Endothelial cell of umbilical vein (primary cell): Measurements from ENCODE around the gene SEMA4A. TPM values are rescaled to one million over a fixed set of nuclear protein-coding genes. Genes with fewer than 3 reads are reported as not detected.

Source experiments
- Bru-seq: library from RNA; stranded (reverse); fragments of 400-500 nt; gene quantifications from one replicate; lab custom pipeline; 2021; lab: Mats Ljungman, UMichigan
- BruChase-seq, 2 experiments: library from RNA; stranded (reverse); fragments of 400-500 nt; gene quantifications; one replicate each; lab custom pipeline; 2021; lab: Mats Ljungman, UMichigan
- BruUV-seq: library from RNA; stranded (reverse); fragments of 400-500 nt; replicated peaks from 2 replicates; lab custom pipeline; 2021; lab: Mats Ljungman, UMichigan
- CTCF ChIA-PET: fragments of 300-600, 350-600 bp; sonication (Branson Sonifier 250); formaldehyde crosslinking; loops from one replicate; lab custom pipeline; 2021; ENCODE audit warnings: antibody characterized with exemption, inconsistent platforms; lab: Charles Lee
- POLR2A ChIA-PET: fragments of 300-600, 350-600 bp; sonication (Branson Sonifier 250); formaldehyde crosslinking; loops from one replicate; lab custom pipeline; 2021; ENCODE audit warnings: antibody characterized with exemption, inconsistent platforms; lab: Charles Lee
- DNase-seq: peaks from one replicate; pipeline ENCODE4 v3.0.0-alpha.2; 2011; ENCODE audit warnings: low read depth, low spot score
- FAIRE-seq: peaks from 2 replicates; lab custom pipeline; 2011; peaks lifted over from hg19 to GRCh38; lab: Jason Lieb, UNC
- H2AFZ ChIP-seq: 2 replicates; pipeline ENCODE4 v1.6.0; 2012; ENCODE audit warnings: low read depth, low read length, control low read depth, inconsistent platforms
- H3K27ac ChIP-seq: 2 replicates; pipeline ENCODE4 v1.5.1; 2011; ENCODE audit warnings: low read depth, mild to moderate bottlenecking, control low read depth, low read length, moderate library complexity; ENCODE audit not compliant: insufficient read depth
- H3K27me3 ChIP-seq, 2 experiments: 2 replicates each; pipeline versions ENCODE4 v1.6.0 to v1.6.1; 2011; ENCODE audit warnings: low read length in 2 of 2, mixed read lengths in 1 of 2; ENCODE audit not compliant: control insufficient read depth in 2 of 2, insufficient read depth in 2 of 2
- H3K36me3 ChIP-seq, 2 experiments: 2 replicates in 1 of 2; 3 replicates in 1 of 2; pipeline ENCODE4 v1.5.1; 2011; ENCODE audit warnings: low read length in 2 of 2, mild to moderate bottlenecking in 1 of 2, moderate library complexity in 1 of 2; ENCODE audit not compliant: control insufficient read depth in 2 of 2, insufficient read depth in 2 of 2; ENCODE audit errors: extremely low read depth in 1 of 2
- H3K4me1 ChIP-seq: 3 replicates; pipeline ENCODE4 v1.5.1; 2011; ENCODE audit warnings: mild to moderate bottlenecking, low read length; ENCODE audit not compliant: control insufficient read depth, insufficient read depth; ENCODE audit errors: extremely low read depth
- H3K4me2 ChIP-seq: 2 replicates; pipeline ENCODE4 v1.6.1; 2011; ENCODE audit warnings: low read length, control low read depth, mixed read lengths; ENCODE audit not compliant: insufficient read depth
- H3K4me3 ChIP-seq, 3 experiments: fragments of 200-600 bp in 1 of 3; sonication (generic), shearing (Covaris generic) in 1 of 3; replicated peaks in 1 of 3; 2 replicates each; pipeline ENCODE4 v1.5.1; 2011 to 2016; ENCODE audit warnings: control low read depth in 3 of 3, low read length in 3 of 3, mild to moderate bottlenecking in 2 of 3, inconsistent platforms in 1 of 3, low read depth in 1 of 3, moderate library complexity in 1 of 3; ENCODE audit not compliant: insufficient read depth in 1 of 3
- H3K79me2 ChIP-seq: 2 replicates; pipeline ENCODE4 v1.6.0; 2012; ENCODE audit warnings: low read length, inconsistent platforms; ENCODE audit not compliant: control insufficient read depth, insufficient read depth
- H3K9ac ChIP-seq: replicated peaks from 2 replicates; pipeline ENCODE3; 2011; ENCODE audit warnings: low read length, control low read depth; ENCODE audit not compliant: insufficient read depth; ENCODE audit errors: extremely low read depth
- H3K9me1 ChIP-seq: replicated peaks from 3 replicates; pipeline ENCODE4 v1.6.0; 2011; ENCODE audit warnings: mild to moderate bottlenecking, low read length; ENCODE audit not compliant: control insufficient read depth, insufficient read depth; ENCODE audit errors: extremely low read depth
- H3K9me3 ChIP-seq: replicated peaks from 2 replicates; pipeline ENCODE4 v1.5.1; 2012; ENCODE audit warnings: low read length, inconsistent platforms; ENCODE audit not compliant: control insufficient read depth, insufficient read depth
- H4K20me1 ChIP-seq: replicated peaks from 2 replicates; pipeline ENCODE3; 2011; ENCODE audit warnings: mild to moderate bottlenecking, low read length; ENCODE audit not compliant: control insufficient read depth, insufficient read depth; ENCODE audit errors: extremely low read depth
- EZH2 ChIP-seq: IDR thresholded peaks from 2 replicates; pipeline ENCODE4 v1.6.1; 2012; ENCODE audit warnings: borderline replicate concordance, low read depth, mild to moderate bottlenecking, moderate library complexity, low read length, inconsistent platforms; ENCODE audit not compliant: severe bottlenecking
- FOS ChIP-seq: IDR thresholded peaks from 2 replicates; pipeline ENCODE4 v1.6.1; 2011; ENCODE audit warnings: mild to moderate bottlenecking, low read length, moderate library complexity, borderline replicate concordance; ENCODE audit not compliant: insufficient read depth
- GATA2 ChIP-seq: IDR thresholded peaks from 2 replicates; pipeline ENCODE4 v1.7.0; 2011; ENCODE audit warnings: low read depth, mild to moderate bottlenecking, moderate library complexity, mixed read lengths, low read length; ENCODE audit not compliant: insufficient read length, insufficient read depth
- JUN ChIP-seq: IDR thresholded peaks from 2 replicates; pipeline ENCODE4 v1.6.1; 2011; ENCODE audit warnings: borderline replicate concordance, low read depth; ENCODE audit not compliant: insufficient read length, insufficient read depth
- MYC ChIP-seq: IDR thresholded peaks from one replicate; pipeline ENCODE4 v1.6.1; 2011; ENCODE audit warnings: mild to moderate bottlenecking, low read depth, low read length
- POLR2A ChIP-seq: IDR thresholded peaks from 2 replicates; pipeline ENCODE4 v1.6.1; 2012; ENCODE audit warnings: low read depth, mild to moderate bottlenecking, control low read depth, low read length
- POLR2AphosphoS5 ChIP-seq: IDR thresholded peaks from 2 replicates; pipeline ENCODE4 v1.6.1; 2012; ENCODE audit warnings: low read depth, mild to moderate bottlenecking, control low read depth, low read length, moderate library complexity; ENCODE audit not compliant: insufficient read depth
- dilution Hi-C: fragments of 300-500 bp; cut with MboI; formaldehyde crosslinking; loops from one replicate; pipeline ENCODE4 v1.15.0; 2019; ENCODE audit warnings: low sequenced_read_pairs; ENCODE audit not compliant: extremely low pct_ligation_motif_present
- intact Hi-C: fragments of 100-400 bp; cut with micrococcal nuclease; formaldehyde crosslinking; loops from one replicate; pipeline ENCODE4 v1.10.0; 2022
- long read RNA-seq: library from polyadenylated mRNA; stranded (forward); transcript quantifications from one replicate; pipeline ENCODE4 v2.0.0, GENCODE V29; 2021
- polyA minus RNA-seq, 3 experiments: library from RNA; depleted of rRNA, polyadenylated mRNA; stranded (reverse); fragments of >200 nt; gene quantifications; 1 replicate in 1 of 3; 2 replicates in 2 of 3; pipeline ENCODE4 v1.2.3, GENCODE V29; 2011
- polyA plus RNA-seq, 4 experiments: library from polyadenylated mRNA; depleted of rRNA in 3 of 4; stranded (reverse) in 3 of 4; unstranded in 1 of 4; fragments of >200 nt; gene quantifications; 2 replicates each; pipeline versions ENCODE4 v1.2.1 to v1.2.3, GENCODE V29; 2011 to 2012; ENCODE audit warnings: missing spikeins in 1 of 4
- total RNA-seq: library from RNA; stranded (reverse); gene quantifications from 2 replicates; pipeline ENCODE4 v1.2.3, GENCODE V29; 2021
- TF ChIP-seq, protein P1 (sequence below), 2 donors: IDR thresholded peaks; 1 replicate in 1 of 2; 2 replicates in 1 of 2; pipeline ENCODE4 v1.5.1; 2011; ENCODE audit warnings: low read length in 2 of 2, mild to moderate bottlenecking in 2 of 2, moderate library complexity in 2 of 2, control low read depth in 1 of 2, inconsistent platforms in 1 of 2, low read depth in 1 of 2; ENCODE audit not compliant: insufficient read depth in 1 of 2; ENCODE audit errors: extremely low read depth in 1 of 2
- TF ChIP-seq, protein P2 (sequence below): IDR thresholded peaks from 2 replicates; pipeline ENCODE4 v1.6.1; 2011; ENCODE audit not compliant: insufficient read depth, insufficient read length

The SEMA4A gene
- total RNA-seq, result 1.5 and 1.6 TPM in 2 replicates
- 0.97 and 1.5 TPM in 2 replicates for polyA plus RNA-seq
- 0.43 and 0.76 TPM in 2 replicates for polyA plus RNA-seq (2011; cell fraction: cytosol; rRNA removed)
- polyA plus RNA-seq (2011; cell fraction: nucleus; rRNA removed), result 6.6 and 7.8 TPM in 2 replicates
- polyA plus RNA-seq (2012), result 0.68 and 1.1 TPM in 2 replicates
- 1.1 TPM in 2 replicates for polyA minus RNA-seq
- polyA minus RNA-seq (2011; cell fraction: cytosol; rRNA and poly(A)+ RNA removed), result 6.5 TPM
- 1.3 and 1.7 TPM in 2 replicates for polyA minus RNA-seq (2011; cell fraction: nucleus; rRNA and poly(A)+ RNA removed)
- percentile 17 among the genes with signal in this experiment for Bru-seq, nascent RNA
- percentile 45 among the genes with signal in this experiment for BruChase-seq, experiment 1, labeled RNA remaining after a 6-hour chase
- BruChase-seq, experiment 2, labeled RNA remaining after a 2-hour chase, result percentile 30 among the genes with signal in this experiment
- long read RNA-seq, partial matches to known transcripts, result 2 of 4 reads
- long read RNA-seq, other reads (novel, unspliced or antisense), result 1 of 4 reads

DNA sequence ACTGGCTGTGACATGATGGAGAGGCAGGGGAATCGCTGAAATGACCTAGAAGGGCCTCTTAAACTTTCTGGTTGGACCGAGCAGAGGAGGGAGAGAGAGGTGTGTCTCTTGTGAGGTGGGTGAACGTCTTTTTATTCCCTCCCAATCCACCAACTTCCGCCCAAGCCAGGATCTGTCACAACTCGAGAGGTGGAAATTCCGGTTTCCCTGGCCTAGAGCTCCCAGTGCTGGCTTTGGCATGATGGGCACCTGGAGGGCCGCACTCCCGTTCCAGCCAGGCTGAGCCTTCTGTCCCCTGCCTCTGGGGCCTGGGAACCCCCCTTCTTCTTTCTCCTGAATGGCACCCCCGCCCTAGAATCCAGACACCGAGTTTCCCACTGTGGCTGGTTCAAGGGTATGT is at the start of gene SEMA4A:
Gene SEMA4A (plus strand): TSS at position 224 of the 400 bp plus-strand sequence. CDS start 994 bp downstream, outside the sequence.
- Histone ChIP-seq H3K4me3 (no peak within 1 kb of the TSS), H2AFZ (no peak within 1 kb of the TSS), H3K79me2 (no peaks in the 10 kb centered on the region), H3K9ac (no peak within 1 kb of the TSS), H3K36me3 (no peaks in the 10 kb centered on the region), H3K27me3 (no peaks in the 10 kb centered on the region), H3K27ac (no peak within 1 kb of the TSS), H3K4me2 (no peak within 1 kb of the TSS), H3K9me1 (no peaks in the 10 kb centered on the region), H3K4me1 (peaks cover 3% of the 10 kb centered on the region), H3K9me3 (no peaks in the 10 kb centered on the region), H4K20me1 (no peaks in the 10 kb centered on the region)
- dilution Hi-C loops, result no loop called here
- ChIA-PET CTCF (interaction anchor here (1.1 to 1.5 kb wide), 2 partner anchors 22 to 72 kb away, joined by 3 to 9 read pairs; no protein-coding TSS in a partner anchor), POLR2A (interaction anchor here (0.6 kb wide), 1 partner anchor 30 kb away, joined by 5 read pairs; no protein-coding TSS in a partner anchor)
- TF ChIP-seq GATA2, result no peak
- intact Hi-C loops, result no loop called here
- BruUV-seq, result no TSS peak
- FAIRE-seq (no peak), DNase-seq (no peak)

- H4K20me1 ChIP-seq, result no peaks in the 10 kb centered on the region
- no peaks in the 10 kb centered on the region for H3K36me3 ChIP-seq
- H3K27ac ChIP-seq, result peak overlapping the region; percentile 97
- no peak overlapping the region for H3K4me3 ChIP-seq
- H3K4me1 ChIP-seq, result peaks cover 57% of the 10 kb centered on the region
- H3K9ac ChIP-seq, result peak overlapping the region; percentile 88
- DNase-seq, result peak; percentile 91
- no peaks in the 10 kb centered on the region for H3K9me1 ChIP-seq
- H2AFZ ChIP-seq, result no peak overlapping the region
- FAIRE-seq, result peak; percentile 92
- ChIA-PET CTCF (interaction anchor here (11.8 to 21.0 kb wide), 2 partner anchors 13 to 27 kb away, joined by 283 to 627 read pairs; partner anchors contain the start of gene LMNA), POLR2A (interaction anchor here (1.0 to 2.2 kb wide), 2 partner anchors 10 to 26 kb away, joined by 3 to 17 read pairs; partner anchors contain the start of gene LMNA)
- no peaks in the 10 kb centered on the region for H3K27me3 ChIP-seq
- TF ChIP-seq, protein P1, sequence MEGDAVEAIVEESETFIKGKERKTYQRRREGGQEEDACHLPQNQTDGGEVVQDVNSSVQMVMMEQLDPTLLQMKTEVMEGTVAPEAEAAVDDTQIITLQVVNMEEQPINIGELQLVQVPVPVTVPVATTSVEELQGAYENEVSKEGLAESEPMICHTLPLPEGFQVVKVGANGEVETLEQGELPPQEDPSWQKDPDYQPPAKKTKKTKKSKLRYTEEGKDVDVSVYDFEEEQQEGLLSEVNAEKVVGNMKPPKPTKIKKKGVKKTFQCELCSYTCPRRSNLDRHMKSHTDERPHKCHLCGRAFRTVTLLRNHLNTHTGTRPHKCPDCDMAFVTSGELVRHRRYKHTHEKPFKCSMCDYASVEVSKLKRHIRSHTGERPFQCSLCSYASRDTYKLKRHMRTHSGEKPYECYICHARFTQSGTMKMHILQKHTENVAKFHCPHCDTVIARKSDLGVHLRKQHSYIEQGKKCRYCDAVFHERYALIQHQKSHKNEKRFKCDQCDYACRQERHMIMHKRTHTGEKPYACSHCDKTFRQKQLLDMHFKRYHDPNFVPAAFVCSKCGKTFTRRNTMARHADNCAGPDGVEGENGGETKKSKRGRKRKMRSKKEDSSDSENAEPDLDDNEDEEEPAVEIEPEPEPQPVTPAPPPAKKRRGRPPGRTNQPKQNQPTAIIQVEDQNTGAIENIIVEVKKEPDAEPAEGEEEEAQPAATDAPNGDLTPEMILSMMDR (IDR thresholded peaks at IDR 0.05; ENCODE audit: extremely low read depth in 1 of 2, insufficient read depth in 1 of 2, low read depth in 1 of 2, low read length in 2 of 2), result no peak
- TF ChIP-seq EZH2 (no peak), POLR2AphosphoS5 (no peak), FOS (no peak), MYC (no peak), GATA2 (no peak), JUN (no peak), POLR2A (no peak)
- TF ChIP-seq, protein P2, sequence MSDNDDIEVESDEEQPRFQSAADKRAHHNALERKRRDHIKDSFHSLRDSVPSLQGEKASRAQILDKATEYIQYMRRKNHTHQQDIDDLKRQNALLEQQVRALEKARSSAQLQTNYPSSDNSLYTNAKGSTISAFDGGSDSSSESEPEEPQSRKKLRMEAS, result no peak
- peak overlapping the region; percentile 23 for H3K4me2 ChIP-seq
- H3K79me2 ChIP-seq, result no peaks in the 10 kb centered on the region
- H3K9me3 ChIP-seq, result no peaks in the 10 kb centered on the region
- no TSS peak for BruUV-seq
- dilution Hi-C loops, result no loop called here
- intact Hi-C loops, result loop anchor here (5.0 kb wide), 1 partner anchor 108 kb away; the partner anchor contains the start of gene PMF1
Measured at GRCh38 chr1:156104065-156104810, 49.1 kb upstream of the SEMA4A start.
